RPMI8226 (cell line): ENCODE results near the gene NCDN.

Experiments used
- DNase-seq: peaks from one replicate; pipeline ENCODE4 v3.0.0-alpha.2; 2015

NCDN gene

DNA sequence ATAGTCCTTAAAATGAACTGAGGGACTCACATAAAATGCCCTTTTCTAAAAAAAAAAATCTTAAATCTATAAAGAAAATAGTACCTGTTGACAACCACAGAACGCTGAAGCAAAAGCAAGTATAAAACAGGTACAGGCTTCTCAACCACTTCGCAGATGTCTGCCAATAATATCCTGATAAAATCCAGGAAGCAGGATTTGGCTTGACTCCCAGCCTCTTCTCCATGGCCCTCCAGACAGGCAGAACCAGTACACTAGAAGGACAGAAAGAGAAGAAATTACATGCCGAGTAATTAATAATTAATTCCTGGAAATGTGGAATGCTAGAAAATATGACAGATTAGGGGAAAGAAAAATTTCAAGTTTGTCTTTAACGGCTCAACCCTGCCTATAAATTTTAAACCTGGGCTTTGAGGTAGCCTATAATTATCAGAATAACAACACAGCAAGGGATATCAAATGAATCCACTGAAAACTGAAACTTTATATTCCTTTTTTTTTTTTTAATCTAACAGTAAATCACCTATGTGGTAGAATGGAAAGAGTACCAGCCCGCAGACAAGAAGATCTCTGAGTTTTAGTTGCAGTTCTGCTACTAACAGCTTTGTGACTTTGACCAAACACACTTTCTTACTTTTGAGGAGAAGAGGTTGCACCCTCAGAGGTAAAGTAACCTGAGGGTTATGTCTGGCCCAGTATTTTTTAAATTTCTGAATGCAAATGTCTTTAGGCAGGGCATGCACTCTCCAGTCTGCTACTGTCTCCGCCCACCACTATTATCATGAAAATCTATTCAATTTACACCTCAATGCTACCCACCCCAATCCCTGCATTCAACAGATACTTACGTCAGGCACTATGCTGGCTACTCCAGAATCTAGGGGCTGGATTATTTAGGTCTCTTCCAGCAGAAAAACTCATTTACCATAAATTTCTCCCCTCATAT lies 3.1 kb upstream of the NCDN start:
- DNase-seq: no peak

GRCh38 chr1:35555212-35555584 lies 2.4 kb upstream of the NCDN start:
- no peak for DNase-seq

- no peak for DNase-seq
These were observed 1.8 kb upstream of the NCDN start for GRCh38 chr1:35555601-35556477.

DNA sequence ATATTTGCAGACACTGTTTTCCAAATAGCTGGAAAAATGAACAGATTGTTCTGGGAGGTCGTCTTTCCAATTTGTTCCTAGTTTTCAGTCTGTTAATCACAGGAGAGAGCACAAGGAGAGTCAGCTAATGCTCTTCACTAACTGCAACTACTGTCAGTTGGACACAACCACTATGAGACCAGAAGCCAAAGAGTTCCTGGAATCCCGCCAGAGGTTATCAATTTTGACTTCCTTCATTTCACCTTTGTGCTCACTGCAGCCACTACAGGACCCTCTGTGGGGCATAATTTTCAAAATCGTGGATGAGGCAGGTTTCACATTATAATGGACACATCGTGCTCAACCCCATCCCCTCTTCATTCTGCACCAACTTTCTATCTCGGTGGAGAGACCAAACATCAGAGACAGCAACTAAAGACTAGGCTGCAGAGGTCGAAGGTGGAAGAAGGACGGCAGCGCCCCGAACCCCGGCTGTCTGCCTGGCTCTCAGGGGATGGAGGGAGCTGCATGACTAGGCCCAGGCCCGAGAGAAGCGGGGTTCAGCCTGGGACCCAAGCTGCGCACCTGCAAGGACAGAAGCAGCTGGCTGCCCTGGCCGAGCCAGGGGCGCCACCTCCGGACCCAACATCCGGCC lies 998 bp upstream of the NCDN start:
- DNase-seq: peak; percentile 63

DNA sequence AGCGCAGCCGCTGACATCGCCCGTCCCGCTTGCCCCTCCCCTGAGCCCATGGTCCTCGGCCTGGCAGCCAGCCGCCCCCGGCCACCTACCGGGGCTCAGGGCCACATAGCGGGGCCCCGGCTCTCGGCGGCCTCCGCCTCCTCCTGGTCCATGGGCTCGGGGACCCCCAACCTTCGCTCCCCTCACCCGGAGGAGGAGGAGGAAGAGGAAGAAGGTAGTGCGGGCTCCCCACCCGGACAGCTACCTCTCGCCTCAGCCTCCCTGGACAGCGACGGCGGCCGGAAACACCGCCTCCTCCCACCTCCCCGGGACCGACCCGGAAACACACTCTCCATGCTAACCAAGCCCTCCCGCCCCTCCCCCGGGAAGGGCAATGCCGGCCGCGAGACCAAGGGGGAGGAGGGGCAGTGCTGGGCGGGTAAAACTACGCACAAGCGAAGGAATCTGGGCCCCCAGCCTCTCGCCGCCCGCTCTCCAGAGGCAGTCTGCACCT lies 435 bp upstream of the NCDN start, which contains the start of gene KIAA0319L:
Gene KIAA0319L, minus strand, starts transcription at position 286 of the 493 bp plus-strand sequence. CDS start 2,912 bp downstream, outside the sequence.
- peak; percentile 90 for DNase-seq

- peak; percentile 31 for DNase-seq
These were observed 1.0 kb downstream of the NCDN start for GRCh38 chr1:35558374-35559316.

DNA sequence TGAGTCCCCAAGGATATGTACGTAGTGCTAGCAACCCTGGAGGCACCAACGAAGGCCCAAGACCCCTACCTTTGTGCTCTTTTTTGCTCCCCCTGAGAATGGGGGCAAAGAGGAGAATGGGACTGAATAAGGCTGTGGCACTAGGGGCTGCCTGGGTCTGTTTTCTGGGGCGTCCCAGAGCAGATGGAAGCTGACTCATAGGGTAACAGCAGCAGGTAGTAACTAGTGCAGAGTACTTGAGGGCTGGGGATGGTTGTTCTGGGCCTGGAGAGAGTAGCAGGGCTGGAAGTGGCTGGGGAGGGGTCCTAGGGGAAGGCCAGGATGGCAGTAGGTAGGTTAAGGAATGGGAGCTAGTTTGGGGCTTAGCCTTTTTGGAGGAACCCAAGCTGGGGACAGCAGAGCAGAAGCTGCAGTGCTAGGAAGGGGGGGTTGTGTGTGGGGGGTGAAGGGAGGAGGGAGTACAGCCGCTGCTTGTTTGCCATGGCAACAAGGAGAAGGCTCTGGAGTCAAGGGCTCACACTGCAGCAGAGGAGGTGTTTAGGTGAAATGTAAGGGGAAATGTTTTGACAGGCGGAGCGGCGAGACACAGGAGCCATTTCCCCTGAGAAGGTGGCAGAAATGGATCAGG lies 1.8 kb downstream of the NCDN start:
- no peak for DNase-seq

GRCh38 chr1:35560256-35561225 lies 2.9 kb downstream of the NCDN start:
- DNase-seq: no peak

DNA sequence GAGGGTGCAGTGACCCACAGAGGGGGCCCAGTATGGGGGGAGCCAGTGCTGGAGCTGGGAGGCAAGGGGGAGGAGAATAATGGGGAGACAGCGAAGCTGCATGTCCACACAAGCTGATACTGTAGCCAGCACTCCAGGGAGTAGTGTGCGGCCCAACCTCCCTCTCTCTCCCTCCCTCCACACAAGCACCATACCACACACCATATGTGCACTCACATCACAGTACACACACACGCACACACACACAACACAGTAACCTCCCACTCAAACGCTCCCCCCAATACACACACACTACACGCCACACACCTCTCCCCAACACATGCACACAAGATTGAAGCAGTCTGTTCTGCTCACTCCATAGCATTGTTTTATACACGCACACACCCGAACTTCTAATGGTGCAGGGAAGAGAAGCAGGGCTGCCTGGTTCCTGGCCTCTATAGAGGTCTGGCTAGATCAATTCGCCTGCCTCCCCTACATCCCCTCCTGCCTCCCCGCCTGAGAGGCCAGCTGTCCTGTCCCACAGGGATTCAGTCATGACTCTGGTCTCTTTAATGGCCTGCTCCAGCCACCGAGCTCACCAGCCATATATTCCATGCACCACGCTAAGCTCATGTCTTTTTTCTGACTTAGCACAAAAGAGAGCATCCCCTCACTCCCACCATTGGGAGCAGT lies 3.8 kb downstream of the NCDN start:
- no peak for DNase-seq

GRCh38 chr1:35561972-35562680 lies 4.5 kb downstream of the NCDN start:
- no peak for DNase-seq

- DNase-seq: no peak
These were observed 5.6 kb downstream of the NCDN start for GRCh38 chr1:35563166-35563565.

GRCh38 chr1:35564037-35564883 lies 6.7 kb downstream of the NCDN start:
- peak; percentile 87 for DNase-seq

- no peak for DNase-seq
These were observed 7.5 kb downstream of the NCDN start for GRCh38 chr1:35564884-35565741.

DNA sequence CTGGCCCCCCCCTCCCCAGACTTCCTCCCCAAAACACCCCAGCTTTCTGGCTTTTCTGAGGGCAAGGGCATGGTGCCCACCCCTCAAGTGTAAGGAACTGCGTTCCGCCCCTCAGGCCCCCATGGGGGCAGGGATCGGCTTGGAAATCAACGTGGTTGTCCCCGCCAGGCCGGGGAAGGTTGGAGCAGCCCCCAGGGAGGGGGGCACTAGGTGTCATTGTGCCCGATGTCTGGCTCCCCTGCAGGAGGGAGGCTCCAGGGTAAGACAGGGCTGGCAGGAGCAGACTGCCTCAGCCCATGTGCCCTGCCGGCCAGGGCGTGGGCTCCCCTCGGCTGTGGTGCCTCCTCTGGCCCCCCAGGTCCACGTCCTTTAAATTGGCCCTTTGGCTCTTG lies 8.1 kb downstream of the NCDN start:
- DNase-seq: no peak

DNA sequence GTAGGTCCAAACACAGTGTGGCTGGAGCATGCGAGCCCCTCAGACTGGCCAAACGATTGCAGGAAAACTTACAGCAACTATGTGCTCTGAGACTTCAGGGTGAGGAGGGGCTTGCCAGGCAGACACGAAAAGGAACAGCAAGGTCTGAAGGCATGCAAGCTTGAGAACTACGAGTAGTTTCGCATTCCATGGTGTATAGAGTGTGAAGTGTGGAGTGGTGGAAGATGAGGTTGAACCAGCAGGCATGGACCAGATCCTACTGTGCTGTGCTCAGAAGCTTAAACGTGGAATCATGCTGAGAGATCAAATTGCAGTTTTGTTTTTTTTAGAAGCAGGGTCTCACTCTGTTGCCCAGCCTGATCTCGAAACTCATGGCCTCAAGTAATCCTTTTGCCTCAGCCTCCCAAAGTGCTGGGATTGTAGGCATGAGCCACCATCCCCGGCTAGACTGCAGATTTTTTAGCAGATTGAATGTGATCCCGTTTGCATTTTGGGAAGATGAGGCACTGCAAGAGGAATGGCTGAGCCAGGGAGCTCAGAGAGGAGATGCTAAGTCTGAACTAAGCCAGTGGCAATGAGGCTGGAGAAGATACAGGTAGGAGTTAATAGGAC lies 10.5 kb downstream of the NCDN start:
- no peak for DNase-seq

GRCh38 chr1:35568975-35569395 lies 11.4 kb downstream of the NCDN start:
- DNase-seq: peak; percentile 74
